Calu3 (cell line): Measurements from ENCODE around the gene DIAPH2. TPM values are rescaled to one million over a fixed set of nuclear protein-coding genes. Genes with fewer than 3 reads are reported as not detected.

ENCODE experiments used
- BruUV-seq: library from RNA; stranded (reverse); fragments of 400-500 nt; replicated peaks from 2 replicates; lab custom pipeline; 2021; lab: Mats Ljungman, UMichigan
- CTCF ChIA-PET: fragments of 300-600 bp; sonication (Branson Sonifier 250); formaldehyde crosslinking; loops from one replicate; lab custom pipeline; 2022; ENCODE audit warnings: antibody characterized with exemption; lab: Charles Lee
- DNase-seq: peaks from one replicate; pipeline ENCODE4 v3.0.0; 2022
- H3K27ac Mint-ChIP-seq: one replicate; pipeline ENCODE4 v1.8.0; 2022; ENCODE audit warnings: mixed read lengths; ENCODE audit not compliant: unreplicated experiment
- H3K27me3 Mint-ChIP-seq: one replicate; pipeline ENCODE4 v1.8.0; 2022; ENCODE audit warnings: mixed read lengths; ENCODE audit not compliant: unreplicated experiment
- H3K36me3 Mint-ChIP-seq: one replicate; pipeline ENCODE4 v1.8.0; 2022; ENCODE audit warnings: mild to moderate bottlenecking, moderate library complexity, mixed read lengths; ENCODE audit not compliant: insufficient read depth, unreplicated experiment
- H3K4me1 Mint-ChIP-seq: one replicate; pipeline ENCODE4 v1.8.0; 2022; ENCODE audit warnings: mild to moderate bottlenecking, low read depth, mixed read lengths; ENCODE audit not compliant: unreplicated experiment
- H3K4me3 Mint-ChIP-seq: one replicate; pipeline ENCODE4 v1.8.0; 2022; ENCODE audit warnings: mild to moderate bottlenecking, low read depth, moderate library complexity, mixed read lengths; ENCODE audit not compliant: unreplicated experiment
- H3K9me3 Mint-ChIP-seq: one replicate; pipeline ENCODE4 v1.8.0; 2022; ENCODE audit warnings: low read depth, mixed read lengths; ENCODE audit not compliant: unreplicated experiment
- intact Hi-C: fragments of 100-400 bp; cut with micrococcal nuclease; formaldehyde crosslinking; loops from one replicate; pipeline ENCODE4 v1.10.0; 2022; ENCODE audit not compliant: unreplicated experiment
- total RNA-seq: library from RNA; stranded (reverse); gene quantifications from 2 replicates; pipeline ENCODE4 v1.2.3, GENCODE V29; 2022
- TF ChIP-seq, protein P1 (sequence below): fragments of 200-600 bp; IDR thresholded peaks from one replicate; pipeline ENCODE4 v1.8.0; 2022; ENCODE audit warnings: antibody characterized with exemption; ENCODE audit not compliant: unreplicated experiment

The DIAPH2 gene
- total RNA-seq, 1 experiment from 2014 or later: 24.2 TPM

DNA sequence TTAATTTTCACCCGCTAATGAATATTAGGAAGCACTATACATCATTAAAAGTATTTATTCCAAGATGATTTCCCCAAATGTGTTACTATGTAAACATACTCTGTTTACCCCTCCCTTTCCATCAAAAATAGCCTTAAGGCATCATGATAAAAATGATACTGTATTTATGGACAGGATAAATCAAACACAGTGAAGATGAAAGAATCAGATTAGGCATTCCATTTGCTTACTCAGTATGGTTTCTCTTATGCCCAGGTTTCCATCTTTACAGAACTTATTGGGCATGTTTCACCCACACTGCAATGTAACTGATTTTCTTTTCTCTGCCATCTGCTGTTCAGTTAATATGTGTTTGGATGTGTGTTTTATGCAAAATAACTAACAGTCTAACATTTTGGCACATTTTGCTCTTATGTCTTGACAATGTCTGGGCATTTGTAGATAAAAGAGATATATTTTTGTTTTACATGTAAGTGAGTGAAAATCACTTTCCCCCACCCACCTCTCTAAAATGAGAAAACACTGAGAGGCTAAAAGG lies 644.3 kb downstream of the DIAPH2 start:
- CTCF ChIA-PET: no interaction called here
- H3K36me3 Mint-ChIP-seq: no peaks in the 10 kb centered on the region
- H3K4me3 Mint-ChIP-seq: no peak overlapping the region
- H3K27me3 Mint-ChIP-seq: no peaks in the 10 kb centered on the region
- no peak overlapping the region for H3K27ac Mint-ChIP-seq
- TF ChIP-seq, protein P1, sequence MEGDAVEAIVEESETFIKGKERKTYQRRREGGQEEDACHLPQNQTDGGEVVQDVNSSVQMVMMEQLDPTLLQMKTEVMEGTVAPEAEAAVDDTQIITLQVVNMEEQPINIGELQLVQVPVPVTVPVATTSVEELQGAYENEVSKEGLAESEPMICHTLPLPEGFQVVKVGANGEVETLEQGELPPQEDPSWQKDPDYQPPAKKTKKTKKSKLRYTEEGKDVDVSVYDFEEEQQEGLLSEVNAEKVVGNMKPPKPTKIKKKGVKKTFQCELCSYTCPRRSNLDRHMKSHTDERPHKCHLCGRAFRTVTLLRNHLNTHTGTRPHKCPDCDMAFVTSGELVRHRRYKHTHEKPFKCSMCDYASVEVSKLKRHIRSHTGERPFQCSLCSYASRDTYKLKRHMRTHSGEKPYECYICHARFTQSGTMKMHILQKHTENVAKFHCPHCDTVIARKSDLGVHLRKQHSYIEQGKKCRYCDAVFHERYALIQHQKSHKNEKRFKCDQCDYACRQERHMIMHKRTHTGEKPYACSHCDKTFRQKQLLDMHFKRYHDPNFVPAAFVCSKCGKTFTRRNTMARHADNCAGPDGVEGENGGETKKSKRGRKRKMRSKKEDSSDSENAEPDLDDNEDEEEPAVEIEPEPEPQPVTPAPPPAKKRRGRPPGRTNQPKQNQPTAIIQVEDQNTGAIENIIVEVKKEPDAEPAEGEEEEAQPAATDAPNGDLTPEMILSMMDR: no peak
- H3K4me1 Mint-ChIP-seq: peaks cover 12% of the 10 kb centered on the region
- no peak for DNase-seq
- H3K9me3 Mint-ChIP-seq: no peaks in the 10 kb centered on the region
- BruUV-seq: no TSS peak
- intact Hi-C loops: no loop called here

DNA sequence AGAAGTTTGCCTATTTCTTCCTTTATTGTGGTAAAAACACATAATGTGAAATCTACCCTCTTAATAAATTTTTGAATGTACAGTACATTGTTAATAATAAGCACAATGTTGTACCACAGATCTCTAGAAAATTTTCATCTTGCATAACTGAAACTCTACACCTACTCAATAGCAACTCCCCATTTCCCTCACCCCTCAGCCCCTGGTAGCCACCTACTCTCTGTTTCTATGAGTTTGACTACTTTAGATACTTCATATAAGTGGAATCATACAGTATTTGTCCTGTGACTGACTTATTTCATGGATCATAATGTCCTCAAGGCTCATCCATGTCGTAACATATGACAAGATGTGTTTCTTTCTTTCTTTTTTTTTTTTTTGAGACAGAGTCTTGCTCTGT lies 645.5 kb downstream of the DIAPH2 start:
- BruUV-seq: no TSS peak
- no peak overlapping the region for H3K4me3 Mint-ChIP-seq
- peaks cover 12% of the 10 kb centered on the region for H3K4me1 Mint-ChIP-seq
- H3K27me3 Mint-ChIP-seq: no peaks in the 10 kb centered on the region
- TF ChIP-seq, protein P1: no peak
- no peaks in the 10 kb centered on the region for H3K9me3 Mint-ChIP-seq
- H3K27ac Mint-ChIP-seq: no peak overlapping the region
- DNase-seq: no peak
- H3K36me3 Mint-ChIP-seq: no peaks in the 10 kb centered on the region
- CTCF ChIA-PET: no interaction called here
- intact Hi-C loops: no loop called here

DNA sequence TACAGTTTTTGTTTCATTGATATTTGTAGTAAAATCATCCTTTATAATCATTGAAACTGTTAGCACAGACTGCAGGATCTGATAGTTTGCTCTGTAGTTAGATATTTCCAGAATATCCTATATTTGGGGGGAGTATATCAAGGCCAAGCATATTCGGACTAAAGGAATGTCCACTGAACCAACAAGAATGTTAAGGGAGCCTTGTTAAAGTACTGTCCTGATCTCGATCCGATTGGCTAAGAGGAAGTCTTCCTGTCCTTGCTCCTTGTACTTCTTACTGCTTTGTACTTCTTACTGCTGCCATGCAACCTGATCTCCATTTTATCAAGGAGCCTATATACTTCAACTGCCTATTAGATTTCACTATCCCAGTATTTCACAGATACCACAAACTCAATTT lies 648.3 kb downstream of the DIAPH2 start:
- H3K4me3 Mint-ChIP-seq: no peak overlapping the region
- H3K36me3 Mint-ChIP-seq: no peaks in the 10 kb centered on the region
- no TSS peak for BruUV-seq
- DNase-seq: no peak
- TF ChIP-seq, protein P1: no peak
- H3K4me1 Mint-ChIP-seq: peaks cover 12% of the 10 kb centered on the region
- CTCF ChIA-PET: no interaction called here
- H3K9me3 Mint-ChIP-seq: no peaks in the 10 kb centered on the region
- intact Hi-C loops: no loop called here
- no peaks in the 10 kb centered on the region for H3K27me3 Mint-ChIP-seq
- H3K27ac Mint-ChIP-seq: no peak overlapping the region

DNA sequence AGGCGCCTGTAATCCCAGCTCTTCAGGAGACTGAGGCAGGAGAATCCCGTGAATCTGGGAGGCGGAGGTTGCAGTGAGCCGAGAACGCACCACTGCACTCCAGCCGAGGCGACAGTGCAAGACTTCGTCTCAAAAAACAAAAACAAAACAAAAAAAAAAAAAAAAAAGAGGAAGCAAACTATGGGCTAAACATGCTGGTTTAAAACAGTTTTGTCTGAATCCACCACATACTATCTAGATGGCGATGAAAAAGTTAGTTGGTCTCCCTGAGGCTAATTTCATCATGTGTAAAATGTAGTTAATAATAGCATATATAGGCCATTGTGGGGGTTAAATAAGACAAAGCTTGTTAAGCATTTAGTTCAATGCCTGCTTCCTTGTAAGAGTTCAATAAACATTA lies 650.2 kb downstream of the DIAPH2 start:
- CTCF ChIA-PET: no interaction called here
- H3K4me3 Mint-ChIP-seq: no peak overlapping the region
- H3K36me3 Mint-ChIP-seq: no peaks in the 10 kb centered on the region
- TF ChIP-seq, protein P1: no peak
- no peak for DNase-seq
- no peaks in the 10 kb centered on the region for H3K9me3 Mint-ChIP-seq
- no TSS peak for BruUV-seq
- H3K27me3 Mint-ChIP-seq: no peaks in the 10 kb centered on the region
- peaks cover 12% of the 10 kb centered on the region for H3K4me1 Mint-ChIP-seq
- H3K27ac Mint-ChIP-seq: no peak overlapping the region
- intact Hi-C loops: no loop called here
